Measurements from ENCODE around the gene VCAN. TPM values are rescaled to one million over a fixed set of nuclear protein-coding genes. Genes with fewer than 3 reads are reported as not detected.

The VCAN gene
- total RNA-seq, 4 donors from 2014 or later = 9.4 to 49.2 (median 10.9) TPM

GRCh38 chr5:83507431-83507830 is 35.9 kb downstream of the VCAN start:
- H3K4me3 ChIP-seq = no peak overlapping the region
- TF ChIP-seq EP300 (IDR thresholded peaks at IDR 0.05; ENCODE audit: low read depth) (no peak), POLR2A (IDR thresholded peaks at IDR 0.05) (no peak), CTCF (IDR thresholded peaks at IDR 0.05) (no peak), POLR2AphosphoS5 (IDR thresholded peaks at IDR 0.05) (no peak)
- H3K9me3 ChIP-seq = no peaks in the 10 kb centered on the region
- DNase-seq = no peak
- H3K4me1 ChIP-seq = no peaks in the 10 kb centered on the region
- WGBS, 2 donors (ENCODE audit: low coverage in 1 of 2) = 48% methylated on average over 1 of the region's 1 CpG; no CpG with 5 or more reads in 1 of the 2 donors
- H3K27me3 ChIP-seq = no peaks in the 10 kb centered on the region
- intact Hi-C loops (cut with DNase I; ENCODE audit: low total_unique reads) = no loop called here
- no peaks in the 10 kb centered on the region for H3K36me3 ChIP-seq
- no peak overlapping the region for H3K27ac ChIP-seq
- in situ Hi-C loops (cut with MboI; ENCODE audit: low pct_ligation_motif_present in 1 of 4, low pct_unique_long_range_greater_than_20kb in 1 of 4, low sequenced_read_pairs in 3 of 4) = no loop called here

GRCh38 chr5:83509540-83509939 is 38.0 kb downstream of the VCAN start:
- in situ Hi-C loops (cut with MboI; ENCODE audit: low pct_ligation_motif_present in 1 of 4, low pct_unique_long_range_greater_than_20kb in 1 of 4, low sequenced_read_pairs in 3 of 4) (no loop called here), intact Hi-C loops (cut with DNase I; ENCODE audit: low total_unique reads) (no loop called here)
- Histone ChIP-seq H3K4me3 (no peak overlapping the region), H3K9me3 (no peaks in the 10 kb centered on the region), H3K36me3 (no peaks in the 10 kb centered on the region), H3K27me3 (no peaks in the 10 kb centered on the region), H3K4me1 (no peaks in the 10 kb centered on the region), H3K27ac (no peak overlapping the region)
- WGBS, 2 donors (ENCODE audit: low coverage in 1 of 2) = 61 to 83% methylated on average over 2 to 4 of the region's 4 CpGs
- no peak for DNase-seq
- no peak for TF ChIP-seq POLR2A (IDR thresholded peaks at IDR 0.05)
- TF ChIP-seq EP300 (IDR thresholded peaks at IDR 0.05; ENCODE audit: low read depth) = no peak
- no peak for TF ChIP-seq POLR2AphosphoS5 (IDR thresholded peaks at IDR 0.05)
- no peak for TF ChIP-seq CTCF (IDR thresholded peaks at IDR 0.05)

- Histone ChIP-seq H3K4me1 (no peaks in the 10 kb centered on the region), H3K27me3 (no peaks in the 10 kb centered on the region), H3K27ac (no peak overlapping the region), H3K9me3 (no peaks in the 10 kb centered on the region), H3K4me3 (no peak overlapping the region), H3K36me3 (no peaks in the 10 kb centered on the region)
- in situ Hi-C loops (cut with MboI; ENCODE audit: low pct_ligation_motif_present in 1 of 4, low pct_unique_long_range_greater_than_20kb in 1 of 4, low sequenced_read_pairs in 3 of 4) = no loop called here
- intact Hi-C loops (cut with DNase I; ENCODE audit: low total_unique reads) = no loop called here
- 75 to 94% methylated on average over 1 of the region's 1 CpG for WGBS, 2 donors (ENCODE audit: low coverage in 1 of 2)
- TF ChIP-seq CTCF (IDR thresholded peaks at IDR 0.05) (no peak), EP300 (IDR thresholded peaks at IDR 0.05; ENCODE audit: low read depth) (no peak), POLR2AphosphoS5 (IDR thresholded peaks at IDR 0.05) (no peak), POLR2A (IDR thresholded peaks at IDR 0.05) (no peak)
- no peak for DNase-seq
Observed at GRCh38 chr5:83510260-83510659, 38.7 kb downstream of the VCAN start.

- TF ChIP-seq EP300 (IDR thresholded peaks at IDR 0.05; ENCODE audit: low read depth) (no peak), POLR2AphosphoS5 (IDR thresholded peaks at IDR 0.05) (no peak), POLR2A (IDR thresholded peaks at IDR 0.05) (no peak), CTCF (IDR thresholded peaks at IDR 0.05) (no peak)
- H3K9me3 ChIP-seq = no peaks in the 10 kb centered on the region
- in situ Hi-C loops (cut with MboI; ENCODE audit: low pct_ligation_motif_present in 1 of 4, low pct_unique_long_range_greater_than_20kb in 1 of 4, low sequenced_read_pairs in 3 of 4) (no loop called here), intact Hi-C loops (cut with DNase I; ENCODE audit: low total_unique reads) (no loop called here)
- DNase-seq = no peak
- H3K4me1 ChIP-seq = no peaks in the 10 kb centered on the region
- H3K27ac ChIP-seq = no peak overlapping the region
- WGBS, 2 donors (ENCODE audit: low coverage in 1 of 2) = 88 to 92% methylated on average over 3 to 13 of the region's 13 CpGs
- no peaks in the 10 kb centered on the region for H3K27me3 ChIP-seq
- H3K4me3 ChIP-seq = no peak overlapping the region
- no peaks in the 10 kb centered on the region for H3K36me3 ChIP-seq
Observed at GRCh38 chr5:83512061-83512745, 40.7 kb downstream of the VCAN start.

Data from transverse colon (tissue), 4 donors.